GM18498 (cell line): ENCODE results near the gene SLAIN1.
"Not testable (repeated sequence)": the region's sequence is repeated elsewhere in the genome, so short reads cannot be mapped to it uniquely, and the experiment has no call there.

Experiments
- ATAC-seq: cut with Tn5 transposase; IDR thresholded peaks from one replicate; pipeline ENCODE4 v1.9.1; 2021; ENCODE audit warnings: mild to moderate bottlenecking, moderate library complexity; ENCODE audit not compliant: unreplicated experiment

Gene SLAIN1

GRCh38 chr13:77697217-77698103, at the start of gene SLAIN1:
SLAIN1 (plus strand) TSS chr13:77697687; CDS start chr13:77697914, 227 bp downstream.
- ATAC-seq, result peak; percentile 76

GRCh38 chr13:77650409-77650808, 47.1 kb upstream of the SLAIN1 start:
- ATAC-seq, result no peak

GRCh38 chr13:77653301-77653700, 44.2 kb upstream of the SLAIN1 start:
- no peak for ATAC-seq

- ATAC-seq, result not testable (repeated sequence)
Measured at GRCh38 chr13:77660016-77660415, 37.5 kb upstream of the SLAIN1 start.

GRCh38 chr13:77660841-77661250, 36.6 kb upstream of the SLAIN1 start:
- ATAC-seq, result no peak

GRCh38 chr13:77662301-77662700, 35.2 kb upstream of the SLAIN1 start:
- ATAC-seq, result not testable (repeated sequence)

GRCh38 chr13:77662831-77663230, 34.7 kb upstream of the SLAIN1 start:
- ATAC-seq, result not testable (repeated sequence)

- ATAC-seq, result no peak
Measured at GRCh38 chr13:77674852-77675251, 22.6 kb upstream of the SLAIN1 start.

- ATAC-seq, result no peak
Measured at GRCh38 chr13:77678691-77679235, 18.7 kb upstream of the SLAIN1 start.

- no peak for ATAC-seq
Measured at GRCh38 chr13:77687799-77688198, 9.7 kb upstream of the SLAIN1 start.

GRCh38 chr13:77691871-77692270, 5.6 kb upstream of the SLAIN1 start:
- ATAC-seq, result no peak

- ATAC-seq, result no peak
Measured at GRCh38 chr13:77692746-77693448, 4.6 kb upstream of the SLAIN1 start.

GRCh38 chr13:77693449-77693940, 4.0 kb upstream of the SLAIN1 start:
- ATAC-seq, result no peak

- ATAC-seq, result no peak
Measured at GRCh38 chr13:77696006-77696878, 1.2 kb upstream of the SLAIN1 start.

- peak; percentile 4 for ATAC-seq
Measured at GRCh38 chr13:77696879-77697216, 639 bp upstream of the SLAIN1 start.

- ATAC-seq, result peak; percentile 26
Measured at GRCh38 chr13:77698201-77699058, 943 bp downstream of the SLAIN1 start.

- no peak for ATAC-seq
Measured at GRCh38 chr13:77699059-77699680, 1.7 kb downstream of the SLAIN1 start.

- no peak for ATAC-seq
Measured at GRCh38 chr13:77701305-77701704, 3.8 kb downstream of the SLAIN1 start.

GRCh38 chr13:77702366-77702765, 4.9 kb downstream of the SLAIN1 start:
- ATAC-seq, result no peak
